NCI-H82 (cell line): Measurements from ENCODE around the gene TMEM163.
A peak's percentile ranks its signal among the peaks of the same experiment; 100 is the strongest.
"Not testable (repeated sequence)": the region's sequence is repeated elsewhere in the genome, so short reads cannot be mapped to it uniquely, and the experiment has no call there.

Experiments
- DNase-seq: peaks from one replicate; lab custom pipeline; 2025; lab: John Stamatoyannopoulos, UW

TMEM163 gene

GRCh38 chr2:134482766-134483340, 235.9 kb downstream of the TMEM163 start:
- no peak for DNase-seq

GRCh38 chr2:134482131-134482723, 236.6 kb downstream of the TMEM163 start:
- DNase-seq = no peak

- no peak for DNase-seq
Observed at GRCh38 chr2:134479696-134480330, 239.0 kb downstream of the TMEM163 start.

- not testable (repeated sequence) for DNase-seq
Observed at GRCh38 chr2:134476982-134477381, 241.8 kb downstream of the TMEM163 start.

GRCh38 chr2:134470561-134471168, 248.1 kb downstream of the TMEM163 start:
- no peak for DNase-seq

GRCh38 chr2:134469516-134470115, 249.2 kb downstream of the TMEM163 start:
- DNase-seq = no peak

GRCh38 chr2:134468776-134469175, 250.0 kb downstream of the TMEM163 start:
- no peak for DNase-seq

GRCh38 chr2:134468164-134468563, 250.6 kb downstream of the TMEM163 start:
- no peak for DNase-seq

- peak; percentile 77 for DNase-seq
Observed at GRCh38 chr2:134466141-134466540, 252.7 kb downstream of the TMEM163 start.

GRCh38 chr2:134465228-134466105, 253.3 kb downstream of the TMEM163 start:
- DNase-seq = no peak

GRCh38 chr2:134463699-134464022, 255.1 kb downstream of the TMEM163 start:
- DNase-seq = no peak

- DNase-seq = no peak
Observed at GRCh38 chr2:134462791-134463698, 255.8 kb downstream of the TMEM163 start.

- DNase-seq = no peak
Observed at GRCh38 chr2:134462275-134462674, 256.5 kb downstream of the TMEM163 start.

GRCh38 chr2:134461511-134461910, 257.3 kb downstream of the TMEM163 start:
- no peak for DNase-seq

- peak; percentile 90 for DNase-seq
Observed at GRCh38 chr2:134460583-134460998, 258.2 kb downstream of the TMEM163 start.

GRCh38 chr2:134459706-134460406, 258.9 kb downstream of the TMEM163 start:
- no peak for DNase-seq

GRCh38 chr2:134458950-134459349, 259.9 kb downstream of the TMEM163 start:
- DNase-seq = no peak

GRCh38 chr2:134458473-134458853, 260.3 kb downstream of the TMEM163 start:
- DNase-seq = no peak

GRCh38 chr2:134457765-134458472, 260.9 kb downstream of the TMEM163 start:
- no peak for DNase-seq

GRCh38 chr2:134457353-134457752, 261.4 kb downstream of the TMEM163 start:
- DNase-seq = no peak
